Esophagus (tissue), 2 donors: Measurements from ENCODE around the gene TTC34. TPM values are rescaled to one million over a fixed set of nuclear protein-coding genes. Genes with fewer than 3 reads are reported as not detected.
"Not testable (repeated sequence)": the region's sequence is repeated elsewhere in the genome, so short reads cannot be mapped to it uniquely, and the experiment has no call there.

Source experiments
- H3K27ac ChIP-seq, 2 donors: one replicate each; pipeline ENCODE4 v1.5.1; 2013; ENCODE audit warnings: low read depth in 2 of 2, mild to moderate bottlenecking in 2 of 2, inconsistent platforms in 1 of 2, low read length in 1 of 2, moderate library complexity in 1 of 2
- H3K27me3 ChIP-seq, 2 donors: one replicate each; pipeline ENCODE4 v1.6.1; 2013; ENCODE audit warnings: low read length in 2 of 2, control low read depth in 1 of 2, mild to moderate bottlenecking in 1 of 2; ENCODE audit not compliant: insufficient read depth in 2 of 2, control insufficient read depth in 1 of 2
- H3K36me3 ChIP-seq, 2 donors: one replicate each; pipeline ENCODE4 v1.6.1; 2013; ENCODE audit warnings: low read length in 1 of 2; ENCODE audit not compliant: control insufficient read depth in 2 of 2, insufficient read depth in 2 of 2
- H3K4me1 ChIP-seq, 2 donors: one replicate each; pipeline ENCODE4 v1.6.1; 2013; ENCODE audit warnings: low read length in 1 of 2; ENCODE audit not compliant: control insufficient read depth in 2 of 2, insufficient read depth in 2 of 2
- H3K4me3 ChIP-seq, 2 donors: one replicate each; pipeline ENCODE4 v1.5.1; 2013; ENCODE audit warnings: low read length in 2 of 2, mild to moderate bottlenecking in 2 of 2, low read depth in 1 of 2, moderate library complexity in 1 of 2
- H3K9me3 ChIP-seq, 2 donors: one replicate each; pipeline ENCODE4 v1.6.1; 2013; ENCODE audit warnings: mild to moderate bottlenecking in 2 of 2, low read depth in 1 of 2, low read length in 1 of 2, moderate library complexity in 1 of 2; ENCODE audit not compliant: control insufficient read depth in 2 of 2, insufficient read depth in 1 of 2
- WGBS, 2 donors: extraction: QIAGEN DNeasy Blood & Tissue Kit; methylation state at CpG; one replicate each; pipeline ENCODE4 v1.1.7; 2013; 5-methylcytosine and 5-hydroxymethylcytosine counted together
- polyA plus RNA-seq, 2 donors: library from polyadenylated mRNA; stranded (reverse); fragments of 200-250 nt; gene quantifications; one replicate each; pipeline ENCODE4 v1.2.3, GENCODE V29; 2013
- donor health status: healthy with polysubstance abuse.
- donor health status: Bipolar disorder and iron deficiency.

The TTC34 gene
- polyA plus RNA-seq, 2 donors, result 0.02 to 0.20 TPM

GRCh38 chr1:2657909-2658308 is 143.6 kb downstream of the TTC34 start:
- not testable (repeated sequence) for H3K9me3 ChIP-seq, H3K27me3 ChIP-seq, H3K36me3 ChIP-seq, H3K4me3 ChIP-seq, H3K4me1 ChIP-seq, H3K27ac ChIP-seq
- WGBS, 2 donors, result 80% methylated on average over 6 of the region's 10 CpGs

- H3K36me3 ChIP-seq, H3K4me1 ChIP-seq, H3K4me3 ChIP-seq, H3K27ac ChIP-seq, H3K27me3 ChIP-seq, H3K9me3 ChIP-seq: not testable (repeated sequence)
- 36 to 38% methylated on average over 3 of the region's 12 CpGs for WGBS, 2 donors
These were observed 144.4 kb downstream of the TTC34 start for GRCh38 chr1:2657124-2657523.

- H3K27ac ChIP-seq, H3K4me3 ChIP-seq, H3K9me3 ChIP-seq, H3K4me1 ChIP-seq, H3K27me3 ChIP-seq, H3K36me3 ChIP-seq: not testable (repeated sequence)
- WGBS, 2 donors, result 35 to 38% methylated on average over 16 of the region's 16 CpGs
These were observed 145.7 kb downstream of the TTC34 start for GRCh38 chr1:2655598-2656434.

GRCh38 chr1:2654443-2654948 is 147.0 kb downstream of the TTC34 start:
- not testable (repeated sequence) for H3K27ac ChIP-seq, H3K4me3 ChIP-seq, H3K9me3 ChIP-seq, H3K4me1 ChIP-seq, H3K36me3 ChIP-seq, H3K27me3 ChIP-seq
- 32 to 33% methylated on average over 14 of the region's 14 CpGs for WGBS, 2 donors

GRCh38 chr1:2653741-2654442 is 147.6 kb downstream of the TTC34 start:
- H3K4me3 ChIP-seq, H3K27me3 ChIP-seq, H3K4me1 ChIP-seq, H3K9me3 ChIP-seq, H3K27ac ChIP-seq, H3K36me3 ChIP-seq: not testable (repeated sequence)
- WGBS, 2 donors, result 34 to 38% methylated on average over 14 of the region's 14 CpGs

DNA sequence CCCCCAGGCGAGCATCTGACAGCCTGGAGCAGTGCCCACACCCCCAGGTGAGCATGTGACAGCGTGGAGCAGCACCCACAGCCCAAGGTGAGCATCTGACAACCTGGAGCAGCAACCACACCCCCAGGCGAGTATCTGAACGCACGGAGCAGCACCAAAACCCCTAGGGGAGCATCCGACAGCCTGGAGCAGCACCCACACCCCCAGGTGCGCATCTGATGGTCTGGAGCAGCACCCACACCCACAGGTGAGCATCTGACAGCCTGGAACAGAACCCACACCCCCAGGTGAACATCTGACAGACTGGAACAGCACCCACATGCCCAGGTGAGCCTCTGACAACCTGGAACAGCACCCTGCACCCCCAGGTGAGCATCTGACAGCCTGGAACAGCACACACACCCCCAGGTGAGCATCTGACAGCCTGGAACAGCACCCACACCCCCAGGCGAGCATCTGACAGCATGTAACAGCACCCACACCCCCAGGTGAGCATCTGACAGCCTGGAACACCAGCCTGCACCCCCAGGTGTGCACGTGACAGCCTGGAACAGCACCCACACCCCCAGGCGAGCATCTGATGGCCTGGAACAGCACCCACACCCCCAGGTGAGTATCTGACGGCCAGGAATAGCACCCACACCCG is 148.4 kb downstream of the TTC34 start:
- H3K4me3 ChIP-seq, H3K9me3 ChIP-seq, H3K36me3 ChIP-seq, H3K27me3 ChIP-seq, H3K27ac ChIP-seq, H3K4me1 ChIP-seq: not testable (repeated sequence)
- WGBS, 2 donors, result 22 to 24% methylated on average over 12 of the region's 12 CpGs

GRCh38 chr1:2652152-2652925 is 149.2 kb downstream of the TTC34 start:
- not testable (repeated sequence) for H3K4me3 ChIP-seq, H3K27me3 ChIP-seq, H3K9me3 ChIP-seq, H3K36me3 ChIP-seq, H3K27ac ChIP-seq, H3K4me1 ChIP-seq
- WGBS, 2 donors, result 30 to 33% methylated on average over 16 of the region's 16 CpGs

DNA sequence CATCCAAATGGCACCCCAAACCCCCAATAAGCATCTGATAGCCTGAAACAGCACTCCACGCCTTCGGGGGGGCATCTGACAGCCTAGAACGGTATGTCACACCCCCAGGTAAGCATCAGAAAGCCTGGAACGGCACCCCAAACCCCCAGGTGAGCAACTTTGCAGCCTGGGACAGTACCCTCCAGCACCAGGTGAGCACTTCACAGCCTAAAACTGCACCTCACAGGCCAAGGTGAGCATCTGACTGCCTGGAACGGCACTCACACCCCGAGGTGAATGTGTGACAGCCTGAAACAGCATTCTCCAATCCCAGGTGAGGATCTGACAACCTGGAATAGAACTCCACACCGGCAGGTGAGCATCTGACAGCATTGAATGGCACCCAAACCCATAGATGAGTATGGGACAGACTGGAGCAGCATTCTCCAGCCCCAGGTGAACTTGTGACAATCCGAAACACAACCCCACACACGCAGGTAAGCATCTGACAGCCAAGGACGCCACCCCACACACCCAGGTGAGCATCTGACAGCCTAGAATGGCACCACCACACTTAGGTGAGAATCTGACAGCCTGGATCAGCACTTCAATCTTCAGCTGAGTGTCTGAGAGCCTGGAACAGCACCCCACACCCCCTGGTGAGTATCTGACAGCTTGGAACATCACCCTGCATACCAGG is 150.4 kb downstream of the TTC34 start:
- Histone ChIP-seq H3K27me3 (peaks cover 0 to 5% of the 10 kb centered on the region in 2 donors), H3K36me3 (no peaks in the 10 kb centered on the region), H3K4me3 (no peak overlapping the region), H3K9me3 (peaks cover 8 to 10% of the 10 kb centered on the region in 2 donors), H3K27ac (no peak overlapping the region), H3K4me1 (peaks cover 0 to 2% of the 10 kb centered on the region in 2 donors)
- 48 to 49% methylated on average over 10 of the region's 10 CpGs for WGBS, 2 donors

DNA sequence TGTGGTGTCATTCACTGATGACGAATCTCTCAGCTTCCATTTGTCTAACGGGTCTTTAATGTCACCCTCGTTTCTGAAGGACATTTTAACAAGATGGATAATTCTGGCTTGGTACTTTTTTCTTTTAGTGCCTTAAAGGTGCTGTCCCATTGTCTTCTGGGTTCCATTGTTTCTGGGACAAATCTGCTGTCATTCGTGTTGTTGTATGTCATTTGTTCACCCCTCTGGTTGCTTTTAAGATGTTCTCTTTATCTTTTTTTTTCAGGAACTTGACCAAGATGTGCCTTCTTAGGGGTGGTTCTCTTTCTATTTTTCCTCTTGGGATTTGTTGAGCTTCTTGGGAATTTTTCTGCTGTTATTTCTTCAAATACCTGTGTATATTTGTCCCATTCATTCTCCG is 154.7 kb downstream of the TTC34 start:
- Histone ChIP-seq H3K4me3 (no peak overlapping the region), H3K27me3 (peaks cover 0 to 5% of the 10 kb centered on the region in 2 donors), H3K27ac (no peak overlapping the region), H3K4me1 (peaks cover 6 to 14% of the 10 kb centered on the region in 2 donors), H3K9me3 (peaks cover 6 to 10% of the 10 kb centered on the region in 2 donors), H3K36me3 (no peaks in the 10 kb centered on the region)
- 77% methylated on average over 5 of the region's 5 CpGs for WGBS, 2 donors
